ENCODE results near the gene NAV2. TPM values are rescaled to one million over a fixed set of nuclear protein-coding genes. Genes with fewer than 3 reads are reported as not detected.
A peak's percentile ranks its signal among the peaks of the same experiment; 100 is the strongest.

Gene NAV2
- total RNA-seq, 1 experiment from 2014 or later, result 1.8 TPM

DNA sequence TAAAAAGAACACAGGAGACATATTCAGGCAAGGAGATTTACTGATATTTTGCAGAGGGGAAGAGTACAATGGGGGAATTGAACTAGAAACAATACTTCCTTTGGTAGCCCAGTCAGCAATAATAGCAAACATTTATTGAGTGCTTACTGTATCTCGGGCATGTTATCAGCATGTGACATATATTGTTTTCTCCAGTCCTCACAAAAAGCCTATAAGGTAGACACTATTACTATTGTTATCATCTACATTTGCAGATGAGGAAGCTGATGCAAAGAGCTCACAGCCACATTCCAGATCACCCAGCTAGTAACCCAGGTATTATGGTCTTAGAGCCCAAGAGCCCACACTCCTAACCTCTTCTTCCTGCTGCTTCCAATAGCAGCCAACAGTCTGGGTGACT is 27.9 kb downstream of the NAV2 start:
- DNase-seq (ENCODE audit: low spot score), result no peak

DNA sequence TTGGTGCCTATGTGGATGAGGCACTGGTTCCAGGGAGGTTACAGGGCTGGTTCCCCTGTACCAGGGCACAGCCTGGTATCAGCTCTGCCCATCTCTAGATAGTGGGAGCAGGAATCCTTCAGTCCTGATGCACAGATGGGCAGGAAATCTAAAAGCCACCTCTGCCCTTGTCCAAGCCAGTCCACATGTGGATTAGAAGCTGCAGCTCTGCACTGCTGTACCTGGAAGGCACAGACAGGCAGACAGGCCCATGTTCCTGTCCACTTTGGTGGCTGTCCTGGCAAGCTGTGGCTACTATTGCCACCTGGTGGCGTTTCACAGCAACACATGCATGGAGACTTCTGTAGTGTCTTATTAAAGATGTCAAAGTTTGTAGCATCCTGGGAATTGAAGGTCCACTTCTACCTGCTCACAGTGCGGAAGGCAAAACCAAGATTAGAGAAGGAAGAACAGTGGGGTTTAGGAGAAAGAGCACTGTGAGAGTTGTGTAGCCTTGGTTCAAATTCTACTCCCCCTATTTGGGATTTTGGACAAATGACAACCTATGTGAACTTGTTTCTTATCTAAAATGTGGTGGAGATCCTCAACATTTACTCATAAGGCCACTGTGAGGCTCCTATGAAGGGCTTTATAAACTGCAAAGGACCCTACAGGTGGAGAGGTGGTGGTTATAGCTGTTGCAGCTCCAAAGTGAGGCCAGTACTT is 30.1 kb downstream of the NAV2 start:
- DNase-seq (ENCODE audit: low spot score), result peak; percentile 80

DNA sequence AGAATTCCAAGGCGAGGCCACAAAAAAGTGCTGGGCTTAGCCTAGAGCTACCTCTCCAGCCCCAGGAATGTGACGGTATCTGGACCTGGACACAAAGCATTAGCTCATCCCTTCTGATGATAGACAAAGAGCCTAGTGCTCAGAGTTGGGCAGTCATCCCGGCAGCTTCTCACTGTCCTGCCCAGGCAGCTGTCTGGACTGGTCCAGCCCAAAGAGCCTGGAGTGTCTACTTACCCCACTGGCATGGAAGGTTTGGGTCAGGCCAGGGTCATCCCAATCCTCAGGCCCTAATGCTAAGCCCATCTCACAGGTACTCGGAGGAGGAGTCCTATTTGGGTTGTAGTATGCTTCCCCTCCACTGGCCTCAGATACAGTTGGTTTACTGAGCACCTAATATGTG is 31.0 kb downstream of the NAV2 start:
- no peak for DNase-seq (ENCODE audit: low spot score)

DNA sequence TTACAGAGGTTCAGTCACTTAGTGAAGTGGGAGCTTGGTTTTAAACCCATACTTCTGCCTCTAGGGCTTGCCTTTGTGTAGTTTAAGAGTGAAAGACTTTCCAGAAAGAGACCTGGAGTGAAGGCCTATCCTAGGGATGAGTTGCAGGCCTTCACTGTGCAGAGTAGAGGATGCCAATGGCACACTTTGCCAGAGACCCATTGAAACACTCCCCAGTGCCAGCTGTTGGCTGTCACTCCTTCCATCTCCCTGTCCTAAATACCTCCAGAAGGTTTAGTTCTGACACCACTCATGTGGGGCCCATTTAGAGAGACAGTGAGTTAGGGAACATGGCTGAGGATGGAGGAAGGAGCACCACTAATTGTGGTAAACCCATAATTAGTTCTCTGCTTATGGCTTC is 31.5 kb downstream of the NAV2 start:
- DNase-seq (ENCODE audit: low spot score), result no peak

DNA sequence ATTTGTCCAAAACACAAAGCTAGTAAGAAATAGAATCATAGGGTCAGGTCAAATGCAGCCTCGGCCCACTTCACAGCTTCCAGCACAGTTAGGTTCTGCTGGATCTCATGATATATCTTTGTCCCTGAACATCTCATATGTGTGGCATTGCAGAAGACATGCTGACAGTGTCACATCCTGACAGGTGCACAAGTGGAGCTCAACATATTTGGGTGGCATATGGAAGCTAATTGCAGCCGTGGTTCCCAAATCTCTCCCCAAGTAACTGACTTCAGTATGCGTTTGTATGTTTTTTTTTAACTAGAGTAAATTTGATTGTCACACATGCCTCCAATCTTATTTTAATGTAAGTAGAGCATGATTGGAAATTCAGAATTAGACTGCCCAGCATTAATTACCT is 33.4 kb downstream of the NAV2 start:
- DNase-seq (ENCODE audit: low spot score), result no peak

DNA sequence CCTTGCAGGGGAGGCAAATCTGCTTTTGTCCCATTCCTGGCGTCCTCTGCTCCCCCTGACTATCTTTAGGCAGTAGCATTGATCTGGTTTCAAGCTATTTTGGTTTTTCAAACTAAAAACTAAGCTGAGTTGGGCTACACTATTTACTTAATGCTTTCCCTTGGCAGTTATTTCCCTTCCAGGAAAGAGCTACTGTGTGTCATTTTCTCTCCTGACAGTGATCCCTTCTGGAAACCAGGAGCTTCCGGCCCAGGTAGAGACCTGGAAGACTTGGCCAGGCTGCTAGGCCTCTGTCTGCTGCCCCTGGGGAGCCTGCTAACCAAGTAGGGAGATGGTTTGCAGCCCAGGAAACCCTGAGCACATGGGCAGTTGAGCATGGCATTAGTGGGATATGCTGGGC is 35.0 kb downstream of the NAV2 start:
- DNase-seq (ENCODE audit: low spot score), result no peak

DNA sequence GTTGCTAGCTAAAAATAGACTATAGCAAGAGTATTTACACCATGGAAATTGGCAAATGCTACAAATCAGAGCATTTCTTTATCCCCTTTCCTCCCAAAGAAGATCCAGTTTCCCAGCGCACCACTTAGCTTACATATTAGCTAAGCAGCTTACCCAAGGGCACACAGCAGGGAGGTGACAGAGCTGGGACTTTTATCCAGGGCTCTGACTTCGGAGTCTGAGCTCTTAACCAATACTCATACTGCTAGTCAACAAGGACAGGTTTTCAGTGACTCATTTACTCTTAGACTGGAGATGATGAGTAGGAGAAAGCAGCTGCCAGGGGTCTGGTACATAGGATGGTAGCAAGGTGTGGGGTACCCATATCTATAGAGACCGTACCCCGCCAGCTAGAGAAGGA is 38.4 kb downstream of the NAV2 start:
- DNase-seq (ENCODE audit: low spot score), result no peak

DNA sequence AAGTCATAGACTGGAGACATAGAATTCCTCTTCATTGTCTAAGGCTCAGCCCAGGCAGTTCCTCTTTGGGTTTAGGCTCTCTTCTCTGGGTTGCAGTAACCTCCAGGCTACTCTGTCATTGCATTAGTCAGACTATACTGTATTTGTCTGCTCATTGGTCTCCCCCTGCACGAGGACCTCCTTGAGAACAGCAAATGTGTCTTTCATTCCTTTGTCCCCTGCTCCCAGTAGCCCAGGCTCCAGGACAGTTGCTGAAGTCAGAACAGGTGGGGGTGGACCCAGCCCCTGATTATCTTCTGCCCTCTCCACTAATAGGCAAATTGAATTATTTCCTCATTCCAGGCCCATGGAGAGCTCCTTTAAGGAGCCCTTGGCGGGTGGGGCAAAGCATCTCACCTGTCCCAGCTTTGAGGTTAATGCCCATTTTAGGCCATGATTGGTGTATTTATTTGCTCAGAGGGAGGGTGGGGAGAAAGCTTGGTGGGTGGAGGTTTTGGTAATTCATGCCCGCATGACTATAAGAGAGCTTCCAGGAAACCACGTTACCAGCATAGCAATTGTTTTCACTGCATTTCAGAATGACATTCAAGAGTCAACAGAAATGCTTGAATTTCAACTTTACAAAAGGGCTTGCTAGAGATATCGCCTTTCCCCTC is 40.9 kb downstream of the NAV2 start:
- no peak for DNase-seq (ENCODE audit: low spot score)

DNA sequence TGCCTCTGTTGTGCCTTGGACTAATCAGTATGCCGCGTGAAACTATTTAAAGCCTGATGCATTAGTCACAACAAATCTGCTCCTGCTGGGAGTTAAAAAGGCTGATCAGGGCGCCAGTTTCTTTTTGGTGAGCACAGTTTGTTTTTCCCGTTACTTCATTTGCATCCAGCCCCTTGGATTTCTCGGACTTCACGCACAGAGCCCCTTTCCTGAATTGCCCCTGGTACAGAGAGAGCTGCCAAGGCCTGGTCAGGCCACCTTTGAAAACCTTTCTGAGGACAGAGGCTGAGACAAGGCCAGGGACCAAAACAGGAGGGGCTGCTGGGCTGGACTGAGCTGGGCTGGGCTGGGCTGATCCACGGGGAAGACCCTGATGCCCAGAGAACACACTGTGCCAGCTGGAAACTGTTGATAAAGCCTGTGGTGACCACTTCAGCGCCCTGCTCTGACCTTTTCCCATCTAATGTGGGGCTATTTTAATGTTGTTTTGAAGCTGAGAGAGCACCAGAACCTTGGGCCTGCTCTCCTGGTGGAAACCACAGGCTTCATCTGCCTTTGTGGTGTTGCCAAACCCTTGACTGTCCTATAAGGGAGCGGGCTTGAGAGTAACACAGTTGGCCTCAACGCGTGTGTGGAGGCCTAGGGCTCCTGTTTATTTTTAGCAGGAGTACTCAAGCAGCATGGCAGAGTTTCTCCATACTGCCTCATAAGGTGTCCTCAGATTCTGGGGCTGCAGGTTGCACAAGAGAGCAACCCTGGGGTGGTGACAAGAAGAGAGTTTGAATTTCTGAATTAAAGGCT is 44.2 kb downstream of the NAV2 start:
- DNase-seq (ENCODE audit: low spot score), result no peak

DNA sequence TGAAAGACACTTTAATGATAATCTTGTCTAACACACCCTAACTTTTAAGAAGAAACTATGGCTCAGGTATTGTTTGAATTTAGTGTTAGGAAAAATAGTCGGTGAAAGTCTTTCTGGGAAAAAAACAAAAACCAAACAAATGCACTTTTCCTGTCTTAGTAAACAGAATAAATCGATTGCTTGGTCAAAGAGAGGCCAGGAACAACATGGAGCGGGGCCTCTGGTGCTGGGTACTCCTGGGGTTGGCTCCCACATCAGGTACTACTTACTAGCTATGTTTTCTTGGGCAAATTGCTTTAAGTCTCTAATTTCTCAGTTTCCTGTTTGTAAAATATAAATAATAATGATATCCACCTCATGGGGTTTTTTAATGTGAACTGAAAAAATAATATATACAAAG is 46.8 kb downstream of the NAV2 start:
- no peak for DNase-seq (ENCODE audit: low spot score)

DNA sequence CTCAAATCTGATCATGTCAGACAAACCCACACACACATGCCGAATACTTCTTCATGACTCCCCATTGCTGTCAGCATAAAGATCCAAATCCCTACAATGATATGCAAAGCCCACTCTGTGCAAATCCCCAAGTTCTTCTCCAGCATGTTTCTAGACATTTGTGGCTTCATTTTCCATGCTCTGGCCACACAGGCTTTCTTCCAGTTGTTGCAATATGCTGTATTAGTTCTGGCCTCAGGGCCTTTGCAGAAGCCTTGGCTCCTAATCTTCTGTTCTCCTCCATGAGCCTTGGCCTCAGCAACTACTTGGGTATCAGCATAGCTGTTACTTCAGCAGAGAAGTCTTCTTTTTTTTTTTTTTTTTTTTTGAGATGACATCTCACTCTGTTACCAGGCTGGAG is 49.6 kb downstream of the NAV2 start:
- no peak for DNase-seq (ENCODE audit: low spot score)

DNA sequence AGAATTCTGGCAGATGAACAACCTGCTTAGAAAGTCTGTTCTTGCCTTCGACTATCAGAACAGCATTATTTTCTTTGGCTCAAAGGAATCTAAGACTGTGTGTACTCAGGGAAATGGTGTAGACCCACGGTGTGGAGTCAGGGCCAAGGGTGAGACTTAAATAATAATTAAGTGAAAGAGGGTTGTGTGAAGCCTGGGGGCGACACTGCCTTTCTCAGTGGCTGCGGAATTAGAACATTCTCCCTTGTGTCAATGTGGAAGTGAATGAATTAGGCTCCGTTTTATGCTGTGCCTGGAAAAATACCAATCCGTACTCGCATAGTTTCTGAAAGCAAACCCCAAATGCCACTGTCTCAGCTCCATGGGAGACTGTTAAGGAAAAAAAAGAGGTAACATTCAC is 50.7 kb downstream of the NAV2 start:
- no peak for DNase-seq (ENCODE audit: low spot score)

DNA sequence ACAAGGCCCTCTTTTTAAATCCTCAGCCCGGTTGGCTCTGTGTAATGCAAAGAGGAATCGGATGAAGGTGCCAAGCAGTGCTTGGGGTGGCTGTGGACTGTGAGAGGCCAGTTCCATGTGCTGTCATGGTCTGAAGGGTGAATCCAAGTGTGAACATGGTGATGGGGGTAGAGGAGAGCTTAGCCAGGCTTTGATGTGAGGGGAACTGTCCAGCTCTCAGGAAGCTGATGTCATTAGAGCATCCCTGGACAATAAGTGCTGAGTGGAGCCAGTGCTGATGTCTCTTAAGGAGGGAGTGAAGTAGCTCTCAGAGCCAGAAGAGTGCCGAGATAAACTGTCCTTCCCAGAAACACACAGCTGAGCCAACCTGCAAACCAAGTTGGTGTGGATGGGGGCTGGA is 53.6 kb downstream of the NAV2 start:
- DNase-seq (ENCODE audit: low spot score), result no peak

DNA sequence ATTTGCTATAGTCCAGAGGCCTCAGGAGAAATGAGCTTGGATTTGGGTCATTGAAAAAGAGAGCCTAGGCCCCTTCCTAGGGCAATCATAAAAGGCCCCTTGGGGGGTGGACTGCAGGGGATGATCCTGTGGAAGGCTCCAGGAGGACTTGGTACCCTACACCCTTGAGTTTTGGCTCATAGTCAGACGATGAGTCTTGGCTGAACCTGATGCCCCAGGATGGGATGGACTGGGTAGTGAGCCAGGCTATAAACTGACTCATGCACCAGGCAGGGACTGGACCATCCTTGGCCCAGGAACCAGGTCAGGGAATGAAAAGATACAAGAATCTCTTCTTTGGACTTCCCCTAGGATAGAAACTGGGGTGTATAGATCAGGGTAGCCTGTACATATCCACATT is 54.2 kb downstream of the NAV2 start:
- no peak for DNase-seq (ENCODE audit: low spot score)

DNA sequence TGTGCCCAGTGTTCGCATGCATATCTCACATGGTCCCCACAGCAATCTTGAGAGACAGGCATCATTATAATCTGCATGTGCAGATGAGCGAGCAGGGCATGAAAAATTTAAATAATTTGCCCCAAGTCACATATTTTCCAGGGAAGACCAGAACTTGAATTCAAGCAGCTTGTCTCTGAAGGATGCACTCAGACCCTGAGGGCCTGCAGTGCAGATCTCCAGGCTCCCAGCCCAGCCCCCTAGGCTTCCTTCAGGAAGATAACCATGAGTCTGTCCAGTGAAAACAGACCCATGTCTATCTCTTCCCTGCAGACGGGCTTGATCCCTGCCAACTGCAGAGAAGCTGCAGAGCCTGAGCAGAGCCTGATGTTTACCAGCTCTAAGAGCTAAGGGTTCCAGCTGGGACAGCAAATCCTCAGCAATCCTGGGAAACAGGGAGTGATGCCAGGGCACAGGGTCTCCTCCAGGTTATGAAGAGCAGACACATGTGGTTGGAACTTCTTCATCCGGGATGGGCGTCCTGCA is 55.1 kb downstream of the NAV2 start:
- DNase-seq (ENCODE audit: low spot score), result no peak

DNA sequence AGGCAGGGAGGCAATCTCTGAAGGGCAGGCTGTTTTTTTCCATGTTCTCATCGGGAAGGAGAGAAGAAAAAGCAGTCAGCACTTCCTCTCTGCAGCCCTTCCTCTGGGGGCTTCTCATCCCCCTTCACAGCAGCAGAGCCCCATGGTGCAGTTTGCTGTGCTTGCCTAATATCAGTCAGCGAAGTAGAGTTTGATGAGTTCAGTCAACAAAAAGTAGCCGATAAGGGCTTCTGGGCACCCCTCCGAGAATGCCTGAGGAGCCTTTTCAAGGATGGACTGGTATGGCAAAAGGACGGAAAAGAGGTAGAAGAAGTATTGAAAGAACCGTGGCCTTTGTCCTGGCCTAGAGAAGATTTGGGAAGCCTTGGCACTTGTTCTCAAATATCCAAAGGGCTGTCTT is 55.6 kb downstream of the NAV2 start:
- no peak for DNase-seq (ENCODE audit: low spot score)

DNA sequence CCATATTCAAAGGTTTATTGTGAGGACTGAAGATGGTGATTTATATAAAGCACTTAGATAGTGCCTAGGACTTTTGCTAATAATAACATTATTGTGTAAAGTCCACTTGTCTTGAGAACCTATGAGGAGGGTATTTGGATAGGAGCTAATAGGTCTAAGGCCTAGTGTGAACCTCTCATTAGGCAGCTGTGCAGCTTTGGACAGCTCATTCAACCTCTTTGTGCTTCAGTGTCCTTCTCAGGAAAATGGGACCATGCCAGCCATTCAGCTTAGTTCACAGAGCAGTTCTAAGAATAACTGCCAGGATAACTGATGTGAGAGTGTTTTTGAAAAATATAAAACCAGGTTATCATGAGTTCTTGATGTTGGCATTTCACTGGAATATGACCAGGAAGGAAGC is 56.2 kb downstream of the NAV2 start:
- DNase-seq (ENCODE audit: low spot score), result no peak

DNA sequence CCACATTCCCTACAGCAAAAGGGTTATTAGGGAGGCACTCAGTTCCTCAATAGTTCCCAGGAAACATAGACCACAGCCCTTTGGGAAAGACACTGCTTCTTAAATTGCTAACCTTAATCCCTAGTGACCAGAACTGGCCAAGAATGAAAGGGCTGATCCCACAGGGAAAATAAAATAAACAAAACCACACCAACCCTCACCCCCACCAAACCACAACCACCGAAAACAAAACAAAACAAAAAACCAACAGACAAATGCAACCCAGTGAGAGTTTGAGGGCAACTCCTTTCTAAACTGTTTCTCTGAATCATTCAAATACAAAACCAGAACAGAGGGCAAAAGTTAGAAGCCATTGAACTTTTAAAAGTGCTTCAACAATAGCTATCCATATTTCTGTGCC is 57.2 kb downstream of the NAV2 start:
- peak; percentile 93 for DNase-seq (ENCODE audit: low spot score)

DNA sequence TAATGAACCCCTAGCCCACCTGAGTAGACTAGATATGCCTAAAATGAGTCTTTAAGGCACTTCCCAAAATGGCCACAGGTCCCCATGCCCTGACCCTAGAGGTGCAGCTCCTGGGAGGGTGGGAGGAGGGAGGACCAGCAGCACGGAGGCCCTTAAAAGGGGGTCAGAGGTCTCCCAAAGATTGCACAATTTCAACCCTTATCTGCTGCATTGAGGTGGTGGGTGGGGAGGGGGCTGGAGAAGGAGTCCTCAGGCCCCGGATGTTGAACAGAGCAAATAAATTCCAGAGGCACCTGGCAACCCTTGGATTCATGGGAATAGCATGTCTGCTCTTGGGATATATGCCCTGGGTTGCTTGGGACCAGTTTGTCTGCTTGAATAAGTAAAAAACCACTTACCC is 57.6 kb downstream of the NAV2 start:
- no peak for DNase-seq (ENCODE audit: low spot score)

DNA sequence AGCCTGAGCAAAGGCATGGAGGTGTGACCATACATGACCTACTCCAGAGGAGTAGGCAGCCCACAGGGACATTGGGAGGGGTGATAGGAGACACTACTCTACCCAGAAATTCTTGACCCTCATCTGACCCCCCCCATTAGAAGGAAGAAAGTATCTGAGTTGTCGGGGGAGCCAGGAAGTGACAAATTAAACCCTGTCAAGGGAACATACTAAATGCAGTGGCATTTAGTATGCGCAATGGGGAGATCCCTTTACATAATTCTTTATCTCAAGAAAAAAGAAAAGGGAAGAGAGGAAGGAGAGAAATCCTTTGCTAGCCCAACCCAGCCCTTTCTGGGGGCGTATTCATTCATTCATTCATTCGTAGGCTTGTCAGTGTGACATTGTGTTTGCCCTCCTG is 58.8 kb downstream of the NAV2 start:
- DNase-seq (ENCODE audit: low spot score), result no peak

DNA sequence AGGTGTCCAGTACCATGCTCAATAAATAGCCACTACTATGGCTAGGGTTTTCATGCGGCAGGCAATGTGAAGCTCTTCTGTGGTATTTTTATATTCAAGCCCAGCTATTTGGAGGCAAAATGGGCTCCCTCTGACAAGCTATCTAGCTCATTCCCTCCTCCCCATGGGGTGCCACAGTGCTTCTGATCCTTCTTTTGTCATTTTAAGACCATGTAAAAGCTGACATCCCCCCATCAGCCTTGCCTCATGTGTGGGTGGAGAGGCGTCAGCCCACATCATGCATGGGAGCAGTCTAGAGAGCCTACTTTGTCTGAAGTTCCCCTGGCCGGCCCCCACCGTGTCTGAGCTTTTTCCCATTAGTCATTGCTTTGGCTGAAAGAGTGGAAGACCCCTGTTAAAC is 59.8 kb downstream of the NAV2 start:
- DNase-seq (ENCODE audit: low spot score), result no peak

DNA sequence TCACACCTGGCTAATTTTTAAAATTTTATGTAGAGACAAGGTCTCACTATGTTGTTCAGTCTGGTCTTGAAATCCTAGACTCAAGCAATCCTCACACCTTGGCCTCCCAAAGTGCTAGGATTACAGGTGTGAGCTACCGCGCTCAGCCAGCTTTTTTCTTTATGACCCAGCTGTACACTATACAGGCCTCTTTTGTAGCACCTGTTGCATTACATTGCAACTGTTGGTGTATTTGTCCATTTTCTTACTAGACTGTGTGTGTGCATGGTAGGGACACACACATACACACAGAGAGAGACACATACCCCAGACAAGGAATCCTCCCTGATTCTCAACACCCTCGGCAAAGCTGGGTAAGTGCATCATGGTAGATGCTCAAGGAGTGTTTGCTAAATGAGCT is 61.7 kb downstream of the NAV2 start:
- DNase-seq (ENCODE audit: low spot score), result no peak

Data from H4 (cell line).